ENCODE measurements around the gene LCE3C. TPM values are rescaled to one million over a fixed set of nuclear protein-coding genes. Genes with fewer than 3 reads are reported as not detected.

Gene LCE3C
- total and polyA plus RNA-seq, 2 experiments from 2014 or later, result not detected

DNA sequence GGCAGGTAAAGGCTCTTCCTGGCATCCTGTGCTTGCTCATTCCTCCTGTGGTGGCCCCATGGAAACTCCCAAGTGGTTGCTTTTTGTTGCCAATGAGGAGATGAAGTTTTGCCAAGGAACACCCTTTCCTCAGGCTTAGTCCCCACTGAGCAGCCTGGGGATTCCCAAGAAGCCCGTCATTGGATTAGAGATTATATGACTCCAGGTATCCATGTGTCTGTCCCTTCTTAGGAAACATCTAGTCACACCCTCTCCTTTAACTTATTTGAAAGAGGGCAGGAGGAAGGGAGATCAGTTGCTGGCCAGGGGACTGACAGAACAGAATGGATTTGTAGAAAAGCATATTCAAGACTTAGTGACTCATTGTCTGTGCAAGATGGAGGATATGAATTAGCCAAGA, 26.7 kb downstream of the LCE3C start:
- H3K36me3 ChIP-seq (replicated peaks; ENCODE audit: insufficient read depth, low read depth), result no peaks in the 10 kb centered on the region
- H3K4me2 ChIP-seq, result no peak overlapping the region
- H3K4me3 ChIP-seq, result no peak overlapping the region
- no peaks in the 10 kb centered on the region for H3K9me3 ChIP-seq (ENCODE audit: low read depth)
- no peak overlapping the region for H3K27ac ChIP-seq
- H3K4me1 ChIP-seq (ENCODE audit: insufficient read depth), result no peaks in the 10 kb centered on the region
- H3K9me2 ChIP-seq (replicated peaks; ENCODE audit: insufficient read depth), result no peaks in the 10 kb centered on the region
- DNase-seq (ENCODE audit: low spot score), result no peak
- WGBS (ENCODE audit: low lambda C conversion rate, missing lambda C conversion rate), result 43% methylated on average over 1 of the region's 1 CpG
- no peak overlapping the region for H2AFZ ChIP-seq
- H3K27me3 ChIP-seq, result no peaks in the 10 kb centered on the region
- TF ChIP-seq EZH2 (IDR thresholded peaks at IDR 0.05; ENCODE audit: borderline replicate concordance) (no peak), EZH2phosphoT487 (IDR thresholded peaks at IDR 0.05; ENCODE audit: low read depth, severe bottlenecking, unreplicated experiment) (no peak)
- TF ChIP-seq, protein P1, sequence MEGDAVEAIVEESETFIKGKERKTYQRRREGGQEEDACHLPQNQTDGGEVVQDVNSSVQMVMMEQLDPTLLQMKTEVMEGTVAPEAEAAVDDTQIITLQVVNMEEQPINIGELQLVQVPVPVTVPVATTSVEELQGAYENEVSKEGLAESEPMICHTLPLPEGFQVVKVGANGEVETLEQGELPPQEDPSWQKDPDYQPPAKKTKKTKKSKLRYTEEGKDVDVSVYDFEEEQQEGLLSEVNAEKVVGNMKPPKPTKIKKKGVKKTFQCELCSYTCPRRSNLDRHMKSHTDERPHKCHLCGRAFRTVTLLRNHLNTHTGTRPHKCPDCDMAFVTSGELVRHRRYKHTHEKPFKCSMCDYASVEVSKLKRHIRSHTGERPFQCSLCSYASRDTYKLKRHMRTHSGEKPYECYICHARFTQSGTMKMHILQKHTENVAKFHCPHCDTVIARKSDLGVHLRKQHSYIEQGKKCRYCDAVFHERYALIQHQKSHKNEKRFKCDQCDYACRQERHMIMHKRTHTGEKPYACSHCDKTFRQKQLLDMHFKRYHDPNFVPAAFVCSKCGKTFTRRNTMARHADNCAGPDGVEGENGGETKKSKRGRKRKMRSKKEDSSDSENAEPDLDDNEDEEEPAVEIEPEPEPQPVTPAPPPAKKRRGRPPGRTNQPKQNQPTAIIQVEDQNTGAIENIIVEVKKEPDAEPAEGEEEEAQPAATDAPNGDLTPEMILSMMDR (IDR thresholded peaks at IDR 0.05; ENCODE audit: poor library complexity), result no peak
- no peaks in the 10 kb centered on the region for H3K79me2 ChIP-seq
- H4K20me1 ChIP-seq (ENCODE audit: insufficient read depth, poor library complexity, severe bottlenecking), result no peaks in the 10 kb centered on the region

DNA sequence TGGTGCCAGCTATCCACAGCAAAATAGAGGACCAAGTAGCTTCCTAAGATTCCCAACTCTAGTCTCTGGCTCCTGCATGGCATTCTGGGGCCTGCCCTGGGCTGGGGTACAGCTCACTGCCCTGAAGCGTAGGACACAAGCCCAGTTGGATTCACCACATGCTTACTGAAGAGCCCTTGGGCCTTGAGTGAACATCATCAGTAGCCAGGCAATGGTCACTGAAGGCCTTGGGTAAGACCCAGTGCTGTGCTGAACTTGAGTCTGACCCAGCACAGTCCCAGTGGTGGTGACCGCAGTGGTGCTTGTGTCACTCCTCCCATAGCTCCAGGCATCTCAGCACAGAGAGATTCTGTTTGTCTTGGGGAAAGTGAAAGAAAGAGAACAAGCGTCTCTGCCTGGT, 30.6 kb downstream of the LCE3C start:
- no peaks in the 10 kb centered on the region for H3K27me3 ChIP-seq

DNA sequence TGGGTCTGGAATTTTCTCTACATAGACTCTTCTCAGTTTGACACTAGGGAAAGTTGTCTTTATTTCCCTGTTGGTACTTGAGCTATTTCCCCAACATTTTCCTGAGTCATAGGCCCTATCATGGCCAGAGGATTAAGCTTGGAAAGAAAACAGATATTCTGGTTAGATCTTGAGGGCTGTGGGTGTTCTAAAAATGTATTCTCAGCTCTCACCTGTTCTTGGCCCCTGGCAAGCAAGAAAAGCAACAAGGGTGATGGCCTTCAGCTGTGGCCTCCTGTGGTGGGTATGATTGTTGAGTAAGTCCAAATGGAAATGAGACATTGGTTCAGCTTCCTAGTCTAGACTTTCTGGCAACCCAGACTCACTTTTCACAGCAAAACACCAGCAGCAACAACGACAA, 40.3 kb downstream of the LCE3C start:
- no peak for TF ChIP-seq EZH2phosphoT487 (IDR thresholded peaks at IDR 0.05; ENCODE audit: low read depth, severe bottlenecking, unreplicated experiment)
- TF ChIP-seq EZH2 (IDR thresholded peaks at IDR 0.05; ENCODE audit: borderline replicate concordance), result no peak
- TF ChIP-seq, protein P1 (IDR thresholded peaks at IDR 0.05; ENCODE audit: poor library complexity), result no peak
- WGBS (ENCODE audit: low lambda C conversion rate, missing lambda C conversion rate), result 25% methylated on average over 1 of the region's 1 CpG
- no peaks in the 10 kb centered on the region for H3K9me3 ChIP-seq (ENCODE audit: low read depth)
- H3K4me3 ChIP-seq, result no peak overlapping the region
- no peak overlapping the region for H2AFZ ChIP-seq
- H3K79me2 ChIP-seq, result no peaks in the 10 kb centered on the region
- no peak for DNase-seq (ENCODE audit: low spot score)
- H3K27me3 ChIP-seq, result no peaks in the 10 kb centered on the region
- no peak overlapping the region for H3K4me2 ChIP-seq
- H3K36me3 ChIP-seq (replicated peaks; ENCODE audit: insufficient read depth, low read depth), result no peaks in the 10 kb centered on the region
- no peak overlapping the region for H3K27ac ChIP-seq
- no peaks in the 10 kb centered on the region for H4K20me1 ChIP-seq (ENCODE audit: insufficient read depth, poor library complexity, severe bottlenecking)
- no peaks in the 10 kb centered on the region for H3K9me2 ChIP-seq (replicated peaks; ENCODE audit: insufficient read depth)
- H3K4me1 ChIP-seq (ENCODE audit: insufficient read depth), result no peaks in the 10 kb centered on the region

More for the DNA sequence above, 30.6 kb downstream of the LCE3C start:
- no peaks in the 10 kb centered on the region for H3K79me2 ChIP-seq
- 85% methylated on average over 3 of the region's 3 CpGs for WGBS (ENCODE audit: low lambda C conversion rate, missing lambda C conversion rate)
- no peaks in the 10 kb centered on the region for H3K36me3 ChIP-seq (replicated peaks; ENCODE audit: insufficient read depth, low read depth)
- TF ChIP-seq, protein P1 (IDR thresholded peaks at IDR 0.05; ENCODE audit: poor library complexity), result no peak
- TF ChIP-seq EZH2phosphoT487 (IDR thresholded peaks at IDR 0.05; ENCODE audit: low read depth, severe bottlenecking, unreplicated experiment) (no peak), EZH2 (IDR thresholded peaks at IDR 0.05; ENCODE audit: borderline replicate concordance) (no peak)
- H3K9me3 ChIP-seq (ENCODE audit: low read depth), result no peaks in the 10 kb centered on the region
- no peak overlapping the region for H3K4me2 ChIP-seq
- no peaks in the 10 kb centered on the region for H3K9me2 ChIP-seq (replicated peaks; ENCODE audit: insufficient read depth)
- H2AFZ ChIP-seq, result no peak overlapping the region
- H4K20me1 ChIP-seq (ENCODE audit: insufficient read depth, poor library complexity, severe bottlenecking), result no peaks in the 10 kb centered on the region
- DNase-seq (ENCODE audit: low spot score), result no peak
- H3K4me3 ChIP-seq, result no peak overlapping the region
- H3K27ac ChIP-seq, result no peak overlapping the region
- no peaks in the 10 kb centered on the region for H3K4me1 ChIP-seq (ENCODE audit: insufficient read depth)

DNA sequence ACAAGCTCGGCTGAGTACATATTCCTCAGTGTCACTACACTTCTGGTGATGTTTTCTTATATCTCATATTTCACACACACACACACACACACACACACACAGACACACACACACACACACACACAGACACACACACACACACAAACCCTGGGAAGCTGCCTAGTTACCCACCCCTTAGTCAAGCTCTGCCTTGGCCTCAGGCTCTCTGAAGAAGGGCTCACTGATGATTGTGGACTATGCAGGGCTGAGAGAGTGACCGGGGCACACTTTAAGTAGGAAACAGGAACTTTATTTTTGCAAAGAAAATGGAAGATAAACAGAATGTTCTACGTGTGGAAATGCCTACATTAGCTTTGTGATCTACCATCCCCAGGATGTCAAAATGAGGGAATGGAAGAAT, 43.9 kb downstream of the LCE3C start:
- Histone ChIP-seq H3K9me2 (replicated peaks; ENCODE audit: insufficient read depth) (no peaks in the 10 kb centered on the region), H3K27ac (no peak overlapping the region), H3K79me2 (no peaks in the 10 kb centered on the region), H3K27me3 (no peaks in the 10 kb centered on the region), H3K36me3 (replicated peaks; ENCODE audit: insufficient read depth, low read depth) (no peaks in the 10 kb centered on the region), H2AFZ (no peak overlapping the region), H3K4me1 (ENCODE audit: insufficient read depth) (no peaks in the 10 kb centered on the region), H3K9me3 (ENCODE audit: low read depth) (no peaks in the 10 kb centered on the region), H3K4me3 (no peak overlapping the region), H3K4me2 (no peak overlapping the region), H4K20me1 (ENCODE audit: insufficient read depth, poor library complexity, severe bottlenecking) (no peaks in the 10 kb centered on the region)
- no peak for DNase-seq (ENCODE audit: low spot score)
- TF ChIP-seq EZH2phosphoT487 (IDR thresholded peaks at IDR 0.05; ENCODE audit: low read depth, severe bottlenecking, unreplicated experiment), result no peak
- TF ChIP-seq, protein P1 (IDR thresholded peaks at IDR 0.05; ENCODE audit: poor library complexity), result no peak
- TF ChIP-seq EZH2 (IDR thresholded peaks at IDR 0.05; ENCODE audit: borderline replicate concordance), result no peak
- WGBS (ENCODE audit: low lambda C conversion rate, missing lambda C conversion rate), result 68% methylated on average over 3 of the region's 3 CpGs

Measured in hepatocyte (in vitro differentiated cells).